IMR-90 (cell line): ENCODE data around the gene FOXO6. TPM values are rescaled to one million over a fixed set of nuclear protein-coding genes. Genes with fewer than 3 reads are reported as not detected.

Experiments used
- ATAC-seq: fragments of 200-7000 bp; cut with Tn5 transposase; 2 replicates; pipeline ENCODE4 v1.9.1; 2020; ENCODE audit warnings: low read depth, mild to moderate bottlenecking, moderate library complexity
- BruUV-seq: library from RNA; stranded (reverse); fragments of 400-500 nt; replicated peaks from 2 replicates; lab custom pipeline; 2021; lab: Mats Ljungman, UMichigan
- CTCF ChIA-PET: fragments of 300-600 bp; formaldehyde crosslinking; extraction: SDS; loops from one replicate; lab custom pipeline; 2021; ENCODE audit warnings: antibody characterized with exemption; lab: Yijun Ruan, JAX
- POLR2A ChIA-PET: fragments of 300-600 bp; sonication (Branson Sonifier 250); formaldehyde crosslinking; loops from one replicate; lab custom pipeline; 2022; ENCODE audit warnings: antibody characterized with exemption; ENCODE audit not compliant: unreplicated experiment; lab: Charles Lee
- DNase-seq: peaks from one replicate; pipeline ENCODE4 v3.0.0; 2013
- H2AFZ ChIP-seq: replicated peaks from 2 replicates; pipeline ENCODE3; 2013; ENCODE audit warnings: low read length, mild to moderate bottlenecking; ENCODE audit not compliant: poor library complexity
- H2AK5ac ChIP-seq: 2 replicates; pipeline ENCODE4 v1.6.1; 2013; ENCODE audit warnings: low read depth, low read length, inconsistent platforms
- H2AK9ac ChIP-seq: replicated peaks from 2 replicates; pipeline ENCODE3; 2013; ENCODE audit warnings: mild to moderate bottlenecking, low read depth, low read length, moderate library complexity; ENCODE audit not compliant: poor library complexity
- H2BK120ac ChIP-seq: 2 replicates; pipeline ENCODE4 v1.6.1; 2013; ENCODE audit warnings: low read depth, low read length, inconsistent platforms
- H2BK15ac ChIP-seq: 3 replicates; pipeline ENCODE4 v1.6.1; 2013; ENCODE audit warnings: low read depth, low read length, inconsistent platforms
- H2BK20ac ChIP-seq: 2 replicates; pipeline ENCODE4 v1.6.1; 2013; ENCODE audit warnings: low read depth, mild to moderate bottlenecking, inconsistent platforms, low read length, moderate library complexity
- H2BK5ac ChIP-seq: 2 replicates; pipeline ENCODE4 v1.6.1; 2013; ENCODE audit warnings: mild to moderate bottlenecking, low read depth, low read length, inconsistent platforms; ENCODE audit not compliant: poor library complexity, severe bottlenecking
- H3K14ac ChIP-seq: replicated peaks from 2 replicates; pipeline ENCODE4 v1.6.1; 2013; ENCODE audit warnings: low read depth, low read length, inconsistent platforms
- H3K18ac ChIP-seq: 2 replicates; pipeline ENCODE4 v1.6.1; 2013; ENCODE audit warnings: low read depth, low read length, control low read depth
- H3K23ac ChIP-seq: 2 replicates; pipeline ENCODE4 v1.6.1; 2013; ENCODE audit warnings: low read depth, low read length, inconsistent platforms
- H3K27ac ChIP-seq: 2 replicates; pipeline ENCODE4 v1.5.1; 2013; ENCODE audit warnings: mild to moderate bottlenecking, control low read depth, low read length; ENCODE audit not compliant: insufficient read depth
- H3K27me3 ChIP-seq: 2 replicates; pipeline ENCODE4 v1.6.1; 2013; ENCODE audit warnings: low read length; ENCODE audit not compliant: control insufficient read depth, insufficient read depth
- H3K36me3 ChIP-seq: 2 replicates; pipeline ENCODE4 v1.6.1; 2013; ENCODE audit warnings: low read length, mixed read lengths; ENCODE audit not compliant: control insufficient read depth, insufficient read depth
- H3K4ac ChIP-seq: 2 replicates; pipeline ENCODE4 v1.6.1; 2013; ENCODE audit warnings: low read depth, low read length, inconsistent platforms
- H3K4me1 ChIP-seq: 2 replicates; pipeline ENCODE4 v1.6.1; 2013; ENCODE audit warnings: low read length, mixed read lengths; ENCODE audit not compliant: control insufficient read depth, insufficient read depth
- H3K4me2 ChIP-seq: 2 replicates; pipeline ENCODE4 v1.6.1; 2013; ENCODE audit warnings: low read depth, mild to moderate bottlenecking, control low read depth, low read length, moderate library complexity
- H3K4me3 ChIP-seq: 2 replicates; pipeline ENCODE4 v1.5.1; 2013; ENCODE audit warnings: low read depth, mild to moderate bottlenecking, control low read depth, low read length, moderate library complexity; ENCODE audit not compliant: insufficient read depth
- H3K56ac ChIP-seq: 2 replicates; pipeline ENCODE4 v1.6.1; 2013; ENCODE audit warnings: low read length, inconsistent platforms; ENCODE audit not compliant: insufficient read depth; ENCODE audit errors: extremely low read depth
- H3K79me1 ChIP-seq, 2 experiments: 2 replicates each; pipeline ENCODE4 v1.6.1; 2013; ENCODE audit warnings: low read length in 2 of 2, inconsistent platforms in 1 of 2, low read depth in 1 of 2
- H3K9ac ChIP-seq: 2 replicates; pipeline ENCODE4 v1.6.1; 2013; ENCODE audit warnings: low read depth, low read length, control low read depth
- H3K9me1 ChIP-seq: 2 replicates; pipeline ENCODE4 v1.6.1; 2013; ENCODE audit warnings: low read length, inconsistent platforms; ENCODE audit not compliant: insufficient read depth
- H3K9me3 ChIP-seq: 2 replicates; pipeline ENCODE4 v1.6.1; 2013; ENCODE audit warnings: low read length; ENCODE audit not compliant: control insufficient read depth, insufficient read depth
- H4K20me1 ChIP-seq: 2 replicates; pipeline ENCODE4 v1.6.1; 2013; ENCODE audit warnings: low read length, inconsistent platforms; ENCODE audit not compliant: insufficient read depth
- H4K5ac ChIP-seq: 2 replicates; pipeline ENCODE4 v1.6.1; 2013; ENCODE audit warnings: mild to moderate bottlenecking, low read depth, low read length, control low read depth
- H4K8ac ChIP-seq, 2 experiments: 2 replicates each; pipeline ENCODE4 v1.6.1; 2013; ENCODE audit warnings: low read depth in 2 of 2, low read length in 2 of 2, control low read depth in 1 of 2, inconsistent platforms in 1 of 2
- H4K91ac ChIP-seq: 2 replicates; pipeline ENCODE4 v1.6.1; 2013; ENCODE audit warnings: low read depth, low read length, inconsistent platforms; ENCODE audit not compliant: insufficient read depth
- CHD1 ChIP-seq: IDR thresholded peaks from 2 replicates; pipeline ENCODE4 v1.6.1; 2012; ENCODE audit warnings: low read depth, low read length, improper control_type of control experiment
- ELK1 ChIP-seq: fragments of 150-350 bp; IDR thresholded peaks from 2 replicates; pipeline ENCODE4 v1.6.1; 2016; ENCODE audit warnings: low read depth, mild to moderate bottlenecking, low read length, moderate library complexity, borderline replicate concordance
- FOS ChIP-seq: fragments of 150-350 bp; IDR thresholded peaks from 2 replicates; pipeline ENCODE4 v1.6.1; 2016; ENCODE audit warnings: low read depth, low read length
- MAZ ChIP-seq: IDR thresholded peaks from 2 replicates; pipeline ENCODE4 v1.6.1; 2012; ENCODE audit warnings: low read depth, mild to moderate bottlenecking, low read length, improper control_type of control experiment, moderate library complexity, borderline replicate concordance
- MXI1 ChIP-seq: IDR thresholded peaks from 2 replicates; pipeline ENCODE4 v1.6.1; 2012; ENCODE audit warnings: low read depth, mild to moderate bottlenecking, low read length, moderate library complexity, borderline replicate concordance
- NFE2L2 ChIP-seq: fragments of 150-350 bp; IDR thresholded peaks from 2 replicates; pipeline ENCODE4 v1.6.1; 2016; ENCODE audit warnings: low read depth, mild to moderate bottlenecking, low read length
- RAD21 ChIP-seq: IDR thresholded peaks from 2 replicates; pipeline ENCODE4 v1.6.1; 2012; ENCODE audit warnings: low read length, improper control_type of control experiment
- RCOR1 ChIP-seq: IDR thresholded peaks from 2 replicates; pipeline ENCODE4 v1.6.1; 2012; ENCODE audit warnings: mild to moderate bottlenecking, low read length, improper control_type of control experiment; ENCODE audit not compliant: insufficient replicate concordance
- RFX5 ChIP-seq: IDR thresholded peaks from 2 replicates; pipeline ENCODE4 v1.8.0; 2012; ENCODE audit warnings: low read depth, mild to moderate bottlenecking, low read length, moderate library complexity
- USF2 ChIP-seq: fragments of 150-350 bp; IDR thresholded peaks from 2 replicates; pipeline ENCODE4 v1.6.1; 2017; ENCODE audit warnings: mild to moderate bottlenecking, antibody characterized with exemption, low read length, low read depth
- WGBS, 2 experiments: methylation state at CpG; one replicate each; pipeline versions ENCODE4 v1.1.5 to v1.1.7; 2013; ENCODE audit warnings: missing lambda C conversion rate in 2 of 2; ENCODE audit not compliant: insufficient read length in 1 of 2; ENCODE audit errors: extremely low coverage in 2 of 2; 5-methylcytosine and 5-hydroxymethylcytosine counted together
- dilution Hi-C: fragments of 300-500 bp; cut with HindIII; formaldehyde crosslinking; loops from one replicate; pipeline ENCODE4 v1.14.3; 2018; ENCODE audit warnings: low sequenced_read_pairs; ENCODE audit not compliant: unreplicated experiment
- in situ Hi-C: fragments of 300-500 bp; cut with MboI; formaldehyde crosslinking; loops from 3 replicates; pipeline ENCODE4 v1.14.3; 2019; ENCODE audit warnings: low sequenced_read_pairs, inconsistent platforms, mixed read lengths
- intact Hi-C: fragments of 100-400 bp; cut with micrococcal nuclease; formaldehyde crosslinking; loops from 2 replicates; pipeline ENCODE4 v1.10.0; 2022
- polyA plus RNA-seq, 3 experiments: library from polyadenylated mRNA; depleted of rRNA; stranded (reverse); fragments of >200 nt; gene quantifications; 2 replicates each; pipeline ENCODE4 v1.2.3, GENCODE V29; 2012; ENCODE audit warnings: low replicate concordance in 1 of 3
- total RNA-seq: library from RNA; depleted of rRNA; stranded (reverse); fragments of >200 nt; gene quantifications from 2 replicates; pipeline ENCODE4 v1.2.3, GENCODE V29; 2012

The FOXO6 gene
- total and polyA plus RNA-seq, 2 of the 4 experiments (the other 2 are of a cell fraction): not detected

- CTCF ChIA-PET: no interaction called here
- H2BK120ac ChIP-seq: no peak overlapping the region
- no peak overlapping the region for H3K18ac ChIP-seq
- ATAC-seq (no peak), DNase-seq (no peak)
- no peak overlapping the region for H3K4me2 ChIP-seq
- dilution Hi-C loops: no loop called here
- no peaks in the 10 kb centered on the region for H3K36me3 ChIP-seq
- H3K79me1 ChIP-seq: no peaks in the 10 kb centered on the region
- H2BK20ac ChIP-seq: no peak overlapping the region
- H4K8ac ChIP-seq: no peak overlapping the region
- WGBS, 2 experiments: no CpG with 5 or more reads among the region's 6 CpGs
- H3K23ac ChIP-seq: no peak overlapping the region
- H4K5ac ChIP-seq: no peak overlapping the region
- no peak overlapping the region for H3K4ac ChIP-seq
- intact Hi-C loops: no loop called here
- TF ChIP-seq USF2 (no peak), RFX5 (no peak), CHD1 (no peak), MXI1 (no peak), MAZ (no peak), ELK1 (no peak), RAD21 (no peak), NFE2L2 (no peak), RCOR1 (no peak), FOS (no peak)
- no peak overlapping the region for H2AK5ac ChIP-seq
- H3K4me3 ChIP-seq: no peak overlapping the region
- H2BK15ac ChIP-seq: no peak overlapping the region
- POLR2A ChIA-PET: no interaction called here
- H4K91ac ChIP-seq: no peak overlapping the region
- no peak overlapping the region for H2BK5ac ChIP-seq
- H3K9me3 ChIP-seq: peaks cover 2% of the 10 kb centered on the region; the same call in 1 of the 2 replicates
- H3K27ac ChIP-seq: no peak overlapping the region
- no peak overlapping the region for H3K56ac ChIP-seq
- no peaks in the 10 kb centered on the region for H4K20me1 ChIP-seq
- no peaks in the 10 kb centered on the region for H3K4me1 ChIP-seq
- no peak overlapping the region for H2AFZ ChIP-seq
- H3K14ac ChIP-seq: no peak overlapping the region
- H2AK9ac ChIP-seq: no peak overlapping the region
- BruUV-seq: no TSS peak
- no peaks in the 10 kb centered on the region for H3K9me1 ChIP-seq
- peaks cover 36% of the 10 kb centered on the region for H3K27me3 ChIP-seq
- in situ Hi-C loops: no loop called here
- H3K9ac ChIP-seq: no peak overlapping the region
Observed at GRCh38 chr1:41325801-41326200, 35.4 kb upstream of the FOXO6 start.
